H7 (cell line): ENCODE measurements around the gene TEX52. TPM values are rescaled to one million over a fixed set of nuclear protein-coding genes. Genes with fewer than 3 reads are reported as not detected.

ENCODE experiments used
- DNase-seq: peaks from one replicate; pipeline ENCODE4 v3.0.0; 2012
- H3K27me3 ChIP-seq: 2 replicates; pipeline ENCODE4 v1.6.0; 2011; ENCODE audit warnings: mild to moderate bottlenecking, low read length; ENCODE audit not compliant: control insufficient read depth, insufficient read depth
- H3K36me3 ChIP-seq: replicated peaks from 2 replicates; pipeline ENCODE4 v1.5.1; 2011; ENCODE audit warnings: low read length; ENCODE audit not compliant: control insufficient read depth, insufficient read depth
- H3K4me3 ChIP-seq: 2 replicates; pipeline ENCODE4 v1.5.1; 2011; ENCODE audit warnings: low read depth, mild to moderate bottlenecking, control low read depth, low read length, moderate library complexity; ENCODE audit not compliant: insufficient read depth
- total RNA-seq: library from RNA; depleted of rRNA; stranded (reverse); fragments of >200 nt; shearing (Covaris generic); gene quantifications from 2 replicates; pipeline ENCODE4 v1.2.3, GENCODE V29; 2014

The TEX52 gene
- total RNA-seq, 1 experiment from 2014 or later, result not detected

GRCh38 chr12:2829275-2829674 lies 27.6 kb downstream of the TEX52 start:
- H3K27me3 ChIP-seq, result peaks cover 2% of the 10 kb centered on the region; the same call in 1 of the 2 replicates
- H3K4me3 ChIP-seq, result no peak overlapping the region
- H3K36me3 ChIP-seq, result peaks cover 12% of the 10 kb centered on the region
- DNase-seq, result no peak

- no peaks in the 10 kb centered on the region for H3K27me3 ChIP-seq
- peaks cover 25% of the 10 kb centered on the region for H3K36me3 ChIP-seq
- DNase-seq, result no peak
- H3K4me3 ChIP-seq, result no peak overlapping the region
These were observed 29.9 kb downstream of the TEX52 start for GRCh38 chr12:2826721-2827515.

GRCh38 chr12:2826036-2826435 lies 30.8 kb downstream of the TEX52 start:
- Histone ChIP-seq H3K4me3 (no peak overlapping the region), H3K36me3 (peaks cover 33% of the 10 kb centered on the region), H3K27me3 (no peaks in the 10 kb centered on the region)
- no peak for DNase-seq

GRCh38 chr12:2825132-2825531 lies 31.7 kb downstream of the TEX52 start:
- Histone ChIP-seq H3K4me3 (no peak overlapping the region), H3K36me3 (peaks cover 40% of the 10 kb centered on the region), H3K27me3 (no peaks in the 10 kb centered on the region)
- DNase-seq, result peak; percentile 54

DNA sequence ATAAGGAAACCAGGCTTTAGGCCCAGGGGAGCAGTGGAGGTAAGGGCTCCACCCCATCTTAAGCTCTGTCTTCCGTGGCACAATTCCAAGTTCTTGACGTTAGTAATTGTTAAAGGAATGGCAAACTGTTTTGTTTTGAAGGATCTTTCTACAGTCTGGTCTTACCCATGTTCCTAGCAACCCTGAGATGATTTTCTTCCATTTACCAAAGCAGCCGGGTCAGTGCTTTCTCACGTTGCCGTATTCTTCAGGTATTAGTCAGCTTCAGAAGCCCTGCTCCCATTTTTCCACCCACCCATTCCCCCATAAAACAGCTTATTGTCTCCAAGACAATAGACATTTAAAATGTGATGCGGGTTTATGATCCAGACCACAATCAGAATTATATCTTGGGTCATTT lies 32.3 kb downstream of the TEX52 start:
- Histone ChIP-seq H3K4me3 (no peak overlapping the region), H3K36me3 (peaks cover 41% of the 10 kb centered on the region), H3K27me3 (no peaks in the 10 kb centered on the region)
- DNase-seq, result no peak

DNA sequence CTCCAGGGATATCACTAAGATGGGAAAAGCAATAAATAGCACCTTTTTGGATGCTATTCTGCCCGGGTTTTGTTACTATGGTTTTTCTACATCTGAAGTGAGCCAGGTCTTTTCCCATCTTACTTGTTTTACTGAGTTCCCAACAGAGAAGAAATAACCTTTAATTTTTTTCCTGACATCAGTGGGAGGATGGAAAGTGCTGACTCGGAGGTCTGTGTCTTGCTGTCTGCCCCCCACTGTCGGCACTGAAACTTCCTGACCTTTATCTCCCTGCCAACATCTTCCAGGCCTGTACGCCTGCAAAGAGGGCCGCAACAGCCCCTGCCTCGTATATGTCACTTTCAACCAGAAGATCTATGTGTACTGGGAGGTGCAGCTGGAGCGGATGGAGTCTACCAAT lies 33.4 kb downstream of the TEX52 start:
- H3K4me3 ChIP-seq, result no peak overlapping the region
- no peak for DNase-seq
- no peaks in the 10 kb centered on the region for H3K27me3 ChIP-seq
- peaks cover 41% of the 10 kb centered on the region for H3K36me3 ChIP-seq

GRCh38 chr12:2820432-2820831 lies 36.4 kb downstream of the TEX52 start:
- no peaks in the 10 kb centered on the region for H3K27me3 ChIP-seq
- H3K36me3 ChIP-seq, result peaks cover 33% of the 10 kb centered on the region
- H3K4me3 ChIP-seq, result no peak overlapping the region
- DNase-seq, result peak; percentile 77

DNA sequence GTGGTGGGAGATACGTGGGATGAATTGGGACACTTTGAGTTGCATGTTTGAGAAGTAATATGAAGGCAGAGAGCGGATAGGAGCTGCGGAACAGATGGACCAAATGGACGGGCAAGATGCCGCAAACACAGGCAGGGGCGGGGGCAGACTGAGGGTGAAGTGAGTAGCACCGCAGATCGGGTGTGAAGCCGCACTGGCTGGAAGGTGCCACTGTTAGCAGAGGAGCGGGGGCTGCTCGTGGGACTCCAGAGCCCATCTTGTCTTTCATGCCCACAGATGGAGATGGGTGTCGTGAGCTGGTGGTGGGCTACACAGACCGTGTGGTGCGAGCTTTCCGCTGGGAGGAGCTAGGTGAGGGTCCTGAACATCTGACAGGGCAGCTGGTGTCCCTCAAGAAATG lies 37.0 kb downstream of the TEX52 start:
- no peaks in the 10 kb centered on the region for H3K27me3 ChIP-seq
- no peak overlapping the region for H3K4me3 ChIP-seq
- no peak for DNase-seq
- peaks cover 33% of the 10 kb centered on the region for H3K36me3 ChIP-seq

GRCh38 chr12:2813214-2814185 lies 43.3 kb downstream of the TEX52 start:
- Histone ChIP-seq H3K4me3 (peak overlapping the region; percentile 80), H3K27me3 (no peaks in the 10 kb centered on the region), H3K36me3 (peaks cover 4% of the 10 kb centered on the region)
- DNase-seq, result peak; percentile 81

DNA sequence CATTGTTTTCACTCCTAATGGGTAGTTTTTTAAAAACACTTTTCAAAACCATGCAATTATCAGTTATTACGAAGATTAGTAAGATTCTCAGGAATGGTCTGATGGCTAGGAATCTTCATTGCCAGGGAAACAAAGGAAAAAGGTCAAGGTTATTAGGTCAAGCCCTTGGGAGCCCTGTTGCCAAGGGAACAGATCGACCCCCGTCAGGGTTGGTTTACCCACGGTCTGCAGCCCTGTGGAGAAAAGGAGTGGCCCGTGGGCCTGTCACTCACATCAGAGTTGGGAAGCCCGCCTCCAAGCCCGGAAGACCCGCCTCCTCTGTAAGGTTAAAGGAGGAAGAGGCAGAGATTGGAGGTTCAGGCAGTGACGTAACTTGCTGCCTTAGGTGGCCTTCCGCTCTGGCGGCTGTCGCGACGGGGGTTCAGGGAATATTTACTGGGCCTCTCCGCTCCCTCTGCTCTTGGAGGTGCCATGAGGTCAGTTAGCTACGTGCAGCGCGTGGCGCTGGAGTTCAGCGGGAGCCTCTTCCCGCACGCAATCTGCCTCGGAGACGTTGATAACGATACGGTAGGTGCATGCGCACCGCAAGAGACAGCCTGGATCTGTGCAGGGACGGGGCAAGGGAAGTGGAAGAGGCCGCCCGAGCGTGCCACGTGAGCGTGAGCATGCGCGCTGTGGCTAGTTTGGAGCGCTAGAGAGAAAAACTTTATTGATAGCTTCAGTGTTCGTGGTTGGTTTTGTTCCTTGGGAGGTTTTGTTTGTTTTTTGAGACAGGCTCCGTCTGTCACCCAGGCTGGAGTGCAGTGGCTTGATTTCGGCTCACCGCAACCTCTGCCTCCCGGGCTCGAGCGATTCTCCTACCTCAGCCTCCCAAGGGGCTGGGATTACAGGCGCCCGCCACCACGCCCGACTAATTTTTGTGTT lies 44.3 kb downstream of the TEX52 start, which contains the start of gene ITFG2:
Gene ITFG2, plus strand, starts transcription at position 379 of the 924 bp plus-strand sequence. Its CDS starts 93 bp downstream, at position 472.
- DNase-seq, result peak; percentile 97
- H3K4me3 ChIP-seq, result peak within 1 kb of the TSS; percentile 80
- H3K27me3 ChIP-seq, result no peaks in the 10 kb centered on the region
- no peaks in the 10 kb centered on the region; the same call in 1 of the 2 replicates for H3K36me3 ChIP-seq

DNA sequence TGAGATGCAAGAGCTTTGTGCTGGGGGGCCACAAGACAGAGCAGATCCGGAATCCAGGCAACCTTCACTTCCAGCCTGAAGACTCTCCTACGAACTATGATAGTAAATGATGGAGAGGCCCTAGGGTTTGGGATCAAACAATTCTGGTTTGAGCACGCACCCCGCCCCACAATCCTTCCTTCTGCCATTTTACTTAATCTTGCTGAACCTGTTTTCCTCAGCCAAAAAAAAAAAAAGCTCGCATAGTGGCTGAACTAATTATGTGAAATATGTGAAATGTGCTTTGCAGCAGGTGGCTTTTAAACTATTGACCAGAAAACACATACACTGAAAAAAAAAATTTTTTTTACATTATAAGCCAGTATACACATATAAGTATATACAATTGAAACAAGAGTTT lies 45.0 kb downstream of the TEX52 start:
- no peak for DNase-seq
- Histone ChIP-seq H3K4me3 (no peak overlapping the region), H3K36me3 (no peaks in the 10 kb centered on the region; the same call in 1 of the 2 replicates), H3K27me3 (no peaks in the 10 kb centered on the region)

DNA sequence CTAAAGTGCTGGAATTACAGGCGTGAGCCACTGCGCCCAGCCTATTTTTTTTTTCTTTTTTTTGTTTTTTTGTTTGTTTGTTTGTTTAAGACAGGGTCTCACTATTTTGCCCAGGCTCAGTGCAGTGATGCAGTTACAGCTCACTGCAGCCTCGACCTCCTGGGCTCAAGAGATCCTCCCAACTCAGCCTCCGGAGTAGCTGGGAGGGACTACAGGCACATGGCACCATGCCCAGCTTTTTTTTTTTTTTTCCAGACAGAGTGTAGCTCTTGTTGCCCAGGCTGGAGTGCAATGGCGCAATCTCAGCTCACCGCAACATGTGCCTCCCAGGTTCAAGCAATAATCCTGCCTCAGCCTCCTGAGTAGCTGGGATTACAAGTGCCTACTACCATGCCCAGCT lies 50.1 kb downstream of the TEX52 start:
- H3K36me3 ChIP-seq, result peaks cover 31% of the 10 kb centered on the region
- no peaks in the 10 kb centered on the region for H3K27me3 ChIP-seq
- DNase-seq, result no peak
- no peak overlapping the region for H3K4me3 ChIP-seq

DNA sequence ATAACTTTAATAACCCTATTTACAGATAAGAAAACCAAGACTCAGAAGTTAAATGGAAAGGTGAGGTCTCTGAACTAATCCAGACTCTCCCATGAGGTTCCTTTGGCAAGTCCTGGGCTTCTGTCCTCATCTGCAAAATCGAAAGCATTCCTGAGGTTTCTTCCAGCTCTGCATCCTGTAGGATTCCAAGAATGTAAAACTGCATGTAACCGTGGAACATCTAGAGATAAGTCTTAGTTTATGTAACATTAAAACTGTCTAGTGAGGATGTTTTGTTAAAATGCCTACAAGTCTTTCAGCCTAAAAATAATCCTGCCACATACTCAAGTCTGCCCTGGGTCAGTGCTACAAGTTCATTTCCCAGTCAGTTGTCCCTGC lies 51.7 kb downstream of the TEX52 start:
- Histone ChIP-seq H3K4me3 (no peak overlapping the region), H3K27me3 (no peaks in the 10 kb centered on the region), H3K36me3 (peaks cover 46% of the 10 kb centered on the region)
- no peak for DNase-seq
